GM21360 (cell line): ENCODE data around the gene RICTOR.

ENCODE experiments used
- ATAC-seq: cut with Tn5 transposase; IDR thresholded peaks from one replicate; pipeline ENCODE4 v1.9.1; 2021; ENCODE audit warnings: mild to moderate bottlenecking, moderate library complexity; ENCODE audit not compliant: unreplicated experiment

RICTOR gene

GRCh38 chr5:38891563-38891962 lies 182.6 kb downstream of the RICTOR start:
- no peak for ATAC-seq

GRCh38 chr5:38889424-38889823 lies 184.8 kb downstream of the RICTOR start:
- ATAC-seq = no peak

- no peak for ATAC-seq
These were observed 186.2 kb downstream of the RICTOR start for GRCh38 chr5:38888041-38888440.
